Liver (tissue), 3 donors: Measurements from ENCODE around the gene DPP4.

Experiments
- EGR1 ChIP-seq, 2 donors: IDR thresholded peaks; 2 replicates each; pipeline ENCODE4 v1.6.1; 2016 to 2018; ENCODE audit warnings: antibody characterized with exemption in 2 of 2, low read depth in 2 of 2
- JUND ChIP-seq, 2 donors: IDR thresholded peaks; 2 replicates each; pipeline ENCODE4 v1.6.1; 2016; ENCODE audit warnings: antibody characterized with exemption in 2 of 2
- RAD21 ChIP-seq, 2 donors: IDR thresholded peaks; 2 replicates each; pipeline ENCODE4 v1.6.1; 2016; ENCODE audit warnings: antibody characterized with exemption in 2 of 2, mild to moderate bottlenecking in 2 of 2
- TAF1 ChIP-seq: conservative IDR thresholded peaks from 2 replicates; pipeline ENCODE4 v1.6.1; 2016; ENCODE audit warnings: antibody characterized with exemption, mild to moderate bottlenecking
- YY1 ChIP-seq: IDR thresholded peaks from 2 replicates; pipeline ENCODE4 v1.6.1; 2016; ENCODE audit warnings: antibody characterized with exemption, mild to moderate bottlenecking
- TF ChIP-seq, protein P1 (sequence below): fragments of 150-350 bp; IDR thresholded peaks from 2 replicates; pipeline ENCODE4 v1.5.1; 2017; ENCODE audit warnings: improper control_type of control experiment, low read depth, low read length; ENCODE audit not compliant: missing input control
- TF ChIP-seq, protein P2 (sequence below): IDR thresholded peaks from 2 replicates; pipeline ENCODE4 v1.6.1; 2016; ENCODE audit warnings: antibody characterized with exemption
- TF ChIP-seq, protein P3 (sequence below): IDR thresholded peaks from 2 replicates; pipeline ENCODE4 v1.6.1; 2016; ENCODE audit warnings: antibody characterized with exemption
- donor health status: healthy.
- donor health status: healthy.

DNA sequence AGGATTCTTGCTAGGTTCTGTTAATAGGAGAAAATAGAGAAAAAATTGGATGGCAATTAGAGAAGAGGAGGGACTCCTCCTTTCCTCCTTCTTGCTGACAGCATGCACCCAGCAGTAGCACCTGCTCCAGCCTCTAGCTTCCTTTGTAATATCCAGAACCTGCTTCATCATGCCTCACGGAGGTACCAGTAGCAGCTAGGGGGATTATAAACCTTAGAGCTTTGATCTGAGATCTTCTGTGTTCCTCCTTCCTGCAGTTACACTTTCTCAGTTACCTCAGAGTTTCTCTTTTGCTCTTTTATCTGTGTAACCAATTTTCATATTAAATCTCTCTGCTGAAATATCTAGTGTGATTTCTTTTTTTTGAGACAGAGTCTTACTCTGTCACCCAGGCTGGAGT lies 16.6 kb downstream of the DPP4 start:
- TF ChIP-seq EGR1 (IDR thresholded peaks at IDR 0.05; ENCODE audit: low read depth in 2 of 2) (no peak), TAF1 (no peak), RAD21 (IDR thresholded peaks at IDR 0.05) (no peak), YY1 (no peak), JUND (IDR thresholded peaks at IDR 0.05) (no peak)
- TF ChIP-seq, protein P1, sequence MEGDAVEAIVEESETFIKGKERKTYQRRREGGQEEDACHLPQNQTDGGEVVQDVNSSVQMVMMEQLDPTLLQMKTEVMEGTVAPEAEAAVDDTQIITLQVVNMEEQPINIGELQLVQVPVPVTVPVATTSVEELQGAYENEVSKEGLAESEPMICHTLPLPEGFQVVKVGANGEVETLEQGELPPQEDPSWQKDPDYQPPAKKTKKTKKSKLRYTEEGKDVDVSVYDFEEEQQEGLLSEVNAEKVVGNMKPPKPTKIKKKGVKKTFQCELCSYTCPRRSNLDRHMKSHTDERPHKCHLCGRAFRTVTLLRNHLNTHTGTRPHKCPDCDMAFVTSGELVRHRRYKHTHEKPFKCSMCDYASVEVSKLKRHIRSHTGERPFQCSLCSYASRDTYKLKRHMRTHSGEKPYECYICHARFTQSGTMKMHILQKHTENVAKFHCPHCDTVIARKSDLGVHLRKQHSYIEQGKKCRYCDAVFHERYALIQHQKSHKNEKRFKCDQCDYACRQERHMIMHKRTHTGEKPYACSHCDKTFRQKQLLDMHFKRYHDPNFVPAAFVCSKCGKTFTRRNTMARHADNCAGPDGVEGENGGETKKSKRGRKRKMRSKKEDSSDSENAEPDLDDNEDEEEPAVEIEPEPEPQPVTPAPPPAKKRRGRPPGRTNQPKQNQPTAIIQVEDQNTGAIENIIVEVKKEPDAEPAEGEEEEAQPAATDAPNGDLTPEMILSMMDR, result no peak
- TF ChIP-seq, protein P2, sequence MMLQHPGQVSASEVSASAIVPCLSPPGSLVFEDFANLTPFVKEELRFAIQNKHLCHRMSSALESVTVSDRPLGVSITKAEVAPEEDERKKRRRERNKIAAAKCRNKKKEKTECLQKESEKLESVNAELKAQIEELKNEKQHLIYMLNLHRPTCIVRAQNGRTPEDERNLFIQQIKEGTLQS, result no peak
- TF ChIP-seq, protein P3, sequence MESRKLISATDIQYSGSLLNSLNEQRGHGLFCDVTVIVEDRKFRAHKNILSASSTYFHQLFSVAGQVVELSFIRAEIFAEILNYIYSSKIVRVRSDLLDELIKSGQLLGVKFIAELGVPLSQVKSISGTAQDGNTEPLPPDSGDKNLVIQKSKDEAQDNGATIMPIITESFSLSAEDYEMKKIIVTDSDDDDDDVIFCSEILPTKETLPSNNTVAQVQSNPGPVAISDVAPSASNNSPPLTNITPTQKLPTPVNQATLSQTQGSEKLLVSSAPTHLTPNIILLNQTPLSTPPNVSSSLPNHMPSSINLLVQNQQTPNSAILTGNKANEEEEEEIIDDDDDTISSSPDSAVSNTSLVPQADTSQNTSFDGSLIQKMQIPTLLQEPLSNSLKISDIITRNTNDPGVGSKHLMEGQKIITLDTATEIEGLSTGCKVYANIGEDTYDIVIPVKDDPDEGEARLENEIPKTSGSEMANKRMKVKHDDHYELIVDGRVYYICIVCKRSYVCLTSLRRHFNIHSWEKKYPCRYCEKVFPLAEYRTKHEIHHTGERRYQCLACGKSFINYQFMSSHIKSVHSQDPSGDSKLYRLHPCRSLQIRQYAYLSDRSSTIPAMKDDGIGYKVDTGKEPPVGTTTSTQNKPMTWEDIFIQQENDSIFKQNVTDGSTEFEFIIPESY, result no peak
